ENCODE results near the gene SLC1A2. TPM values are rescaled to one million over a fixed set of nuclear protein-coding genes. Genes with fewer than 3 reads are reported as not detected.

Gene SLC1A2
- total and polyA plus RNA-seq, 7 experiments from 2014 or later, result 0.13 to 0.69 (median 0.24) TPM; not detected in 4

DNA sequence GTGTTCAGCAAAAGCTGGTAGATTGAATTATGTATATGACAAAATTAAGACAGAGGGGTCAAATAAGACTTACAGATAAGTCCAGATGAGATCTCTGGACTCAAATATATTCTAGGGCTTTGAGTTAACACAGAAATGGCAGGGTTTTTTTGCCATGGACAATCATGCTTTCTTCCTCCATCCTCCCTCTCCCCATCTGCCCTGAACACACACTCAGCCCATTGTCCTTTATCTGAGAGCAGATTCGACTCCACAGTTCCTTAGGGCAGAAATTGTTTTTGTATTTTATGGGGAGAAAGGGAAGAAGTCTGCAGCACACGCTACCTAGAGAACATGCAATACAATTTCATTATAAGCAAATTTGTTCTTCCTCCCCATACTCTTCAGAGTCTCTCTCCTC lies 86.8 kb downstream of the SLC1A2 start:
- DNase-seq, result no peak
- Mint-ChIP-seq H3K27me3 (no peaks in the 10 kb centered on the region), H3K4me3 (peak overlapping the region in 5 of 10 donors; percentile 11 to 53 (median 44)), H3K4me1 (peaks cover 33 to 65% (median 63%) of the 10 kb centered on the region in 7 donors), H3K9me3 (peaks cover 0 to 25% (median 6%) of the 10 kb centered on the region in 11 donors), H3K36me3 (peaks cover 0 to 47% (median 12%) of the 10 kb centered on the region in 5 donors), H3K27ac (peak overlapping the region in 8 of 9 donors; percentile 62 to 98 (median 90))
- Histone ChIP-seq H3K4me3 (ENCODE audit: low read length) (no peak overlapping the region), H3K9me3 (ENCODE audit: control insufficient read depth in 2 of 3, low read length in 3 of 3) (no peaks in the 10 kb centered on the region), H3K36me3 (ENCODE audit: control insufficient read depth in 2 of 3, insufficient read depth in 3 of 3, low read length in 3 of 3) (no peaks in the 10 kb centered on the region), H3K4me1 (ENCODE audit: control insufficient read depth in 2 of 2, insufficient read depth in 2 of 2, low read length in 2 of 2) (peaks cover 37 to 50% of the 10 kb centered on the region in 2 donors), H3K27me3 (ENCODE audit: control insufficient read depth in 2 of 2, insufficient read depth in 2 of 2, low read length in 2 of 2) (no peaks in the 10 kb centered on the region), H3K27ac (ENCODE audit: low read depth, low read length) (no peak overlapping the region)
- intact Hi-C loops (cut with micrococcal nuclease), result loop anchor here in 1 of 2 donors (10.0 kb wide), 1 partner anchor 1278 kb away; the partner anchor contains the start of gene CAPRIN1
- no peak for ATAC-seq
- ChIA-PET POLR2A (interaction anchor here (0.9 to 3.3 kb wide), 3 partner anchors 13 to 29 kb away, joined by 4 to 30 read pairs (median 4); no protein-coding TSS in a partner anchor), CTCF (interaction anchor here (0.6 to 1.1 kb wide), 2 partner anchors 12 to 169 kb away, joined by 3 read pairs; no protein-coding TSS in a partner anchor)

DNA sequence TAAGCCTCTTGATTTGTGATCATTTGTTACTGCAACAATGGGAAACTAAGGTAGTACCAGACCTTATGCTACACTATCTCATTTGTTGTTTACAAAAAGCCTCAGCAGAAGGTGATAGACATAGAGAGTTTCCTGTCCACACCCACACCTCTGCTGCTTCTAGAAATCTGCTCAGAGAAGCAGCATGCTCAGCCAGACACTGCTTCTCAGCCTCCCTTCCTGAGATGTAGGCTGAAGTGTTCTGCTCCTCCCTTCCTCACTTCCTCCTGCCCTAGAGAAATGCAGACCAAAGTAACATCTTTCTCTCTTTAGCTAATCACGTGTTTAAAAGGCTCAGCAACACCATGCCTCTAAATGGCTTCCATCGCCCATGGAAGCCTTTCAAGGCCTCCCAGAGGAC lies 88.4 kb downstream of the SLC1A2 start:
- Histone ChIP-seq H3K27me3 (ENCODE audit: control insufficient read depth in 2 of 2, insufficient read depth in 2 of 2, low read length in 2 of 2) (no peaks in the 10 kb centered on the region), H3K4me1 (ENCODE audit: control insufficient read depth in 2 of 2, insufficient read depth in 2 of 2, low read length in 2 of 2) (peaks cover 37 to 51% of the 10 kb centered on the region in 2 donors), H3K36me3 (ENCODE audit: control insufficient read depth in 2 of 3, insufficient read depth in 3 of 3, low read length in 3 of 3) (no peaks in the 10 kb centered on the region), H3K9me3 (ENCODE audit: control insufficient read depth in 2 of 3, low read length in 3 of 3) (no peaks in the 10 kb centered on the region), H3K4me3 (ENCODE audit: low read length) (no peak overlapping the region), H3K27ac (ENCODE audit: low read depth, low read length) (peak overlapping the region; percentile 69)
- H3K27ac Mint-ChIP-seq, result peak overlapping the region; percentile 88 to 98 (median 90)
- no peaks in the 10 kb centered on the region for H3K27me3 Mint-ChIP-seq
- intact Hi-C loops (cut with micrococcal nuclease), result loop anchor here (1.0 to 10.0 kb wide), 7 partner anchors 11 to 1276 kb away; partner anchors contain the start of gene CAPRIN1 (in 1 of the 2)
- H3K9me3 Mint-ChIP-seq, result peaks cover 0 to 29% (median 8%) of the 10 kb centered on the region in 11 donors
- DNase-seq, result peak in 8 of 9 donors; percentile 39 to 78 (median 68)
- CTCF ChIA-PET, result interaction anchor here (0.6 to 3.7 kb wide), 4 partner anchors 22 to 148 kb away, joined by 3 to 24 read pairs (median 4); no protein-coding TSS in a partner anchor
- H3K36me3 Mint-ChIP-seq, result peaks cover 0 to 42% (median 15%) of the 10 kb centered on the region in 5 donors
- peak; percentile 91 for ATAC-seq
- peaks cover 36 to 76% (median 67%) of the 10 kb centered on the region in 7 donors for H3K4me1 Mint-ChIP-seq
- H3K4me3 Mint-ChIP-seq, result peak overlapping the region in 9 of 10 donors; percentile 2 to 68 (median 61)
- POLR2A ChIA-PET, result interaction anchor here (0.6 to 3.3 kb wide), 13 partner anchors 11 to 190 kb away, joined by 3 to 30 read pairs (median 5); no protein-coding TSS in a partner anchor

DNA sequence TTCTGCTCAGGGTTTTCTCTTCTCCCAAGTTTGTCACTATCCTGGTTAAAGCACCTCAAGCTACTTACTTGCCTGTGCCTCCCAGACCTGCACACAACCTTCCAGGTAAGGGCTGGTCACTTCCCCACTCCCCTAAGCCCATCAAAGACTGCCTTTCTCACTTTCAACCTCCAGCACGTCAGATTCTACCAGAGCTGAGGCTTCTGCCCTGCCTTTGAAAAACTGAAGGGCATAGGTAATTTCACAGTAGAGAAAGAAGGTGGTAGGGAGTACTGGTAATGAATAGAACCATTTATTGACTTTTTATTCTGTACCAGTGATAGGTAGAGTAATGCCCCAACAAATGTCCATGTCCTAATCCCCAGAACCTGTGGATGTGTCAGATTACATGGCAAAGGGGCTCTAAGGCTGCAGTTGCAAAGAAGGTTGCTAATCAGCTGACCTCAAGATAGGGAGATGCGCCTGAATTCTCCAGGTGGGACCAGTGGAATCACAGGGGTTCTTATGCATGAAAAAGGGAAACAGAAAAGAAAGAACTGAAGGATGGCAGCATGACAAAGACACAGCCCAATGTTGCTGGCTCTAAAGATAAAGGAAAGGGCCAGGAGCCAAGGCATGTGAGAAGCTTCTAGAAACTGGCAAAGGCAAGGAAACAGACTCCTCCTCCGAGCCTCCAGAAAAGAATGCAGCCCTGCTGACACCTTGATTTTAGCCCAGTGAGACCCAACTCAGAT lies 89.0 kb downstream of the SLC1A2 start:
- ATAC-seq (no peak), DNase-seq (no peak)
- Mint-ChIP-seq H3K4me1 (peaks cover 38 to 78% (median 69%) of the 10 kb centered on the region in 7 donors), H3K9me3 (peaks cover 2 to 29% (median 8%) of the 10 kb centered on the region in 11 donors), H3K27me3 (peaks cover 0 to 2% (median 0%) of the 10 kb centered on the region in 5 donors), H3K27ac (peak overlapping the region; percentile 88 to 98 (median 90)), H3K36me3 (peaks cover 3 to 42% (median 15%) of the 10 kb centered on the region in 5 donors), H3K4me3 (peak overlapping the region in 9 of 10 donors; percentile 34 to 68 (median 61))
- Histone ChIP-seq H3K4me3 (ENCODE audit: low read length) (no peak overlapping the region), H3K27me3 (ENCODE audit: control insufficient read depth in 2 of 2, insufficient read depth in 2 of 2, low read length in 2 of 2) (no peaks in the 10 kb centered on the region), H3K4me1 (ENCODE audit: control insufficient read depth in 2 of 2, insufficient read depth in 2 of 2, low read length in 2 of 2) (peaks cover 37 to 51% of the 10 kb centered on the region in 2 donors), H3K9me3 (ENCODE audit: control insufficient read depth in 2 of 3, low read length in 3 of 3) (no peaks in the 10 kb centered on the region), H3K27ac (ENCODE audit: low read depth, low read length) (peak overlapping the region; percentile 69), H3K36me3 (ENCODE audit: control insufficient read depth in 2 of 3, insufficient read depth in 3 of 3, low read length in 3 of 3) (no peaks in the 10 kb centered on the region)
- ChIA-PET POLR2A (interaction anchor here (0.6 to 3.3 kb wide), 16 partner anchors 11 to 156 kb away, joined by 3 to 30 read pairs (median 5); no protein-coding TSS in a partner anchor), CTCF (interaction anchor here (0.6 to 3.7 kb wide), 6 partner anchors 21 to 147 kb away, joined by 3 to 24 read pairs (median 3); no protein-coding TSS in a partner anchor)
- intact Hi-C loops (cut with micrococcal nuclease), result loop anchor here in 1 of 2 donors (2.0 to 10.0 kb wide), 3 partner anchors 18 to 1276 kb away; partner anchors contain the start of gene CAPRIN1

DNA sequence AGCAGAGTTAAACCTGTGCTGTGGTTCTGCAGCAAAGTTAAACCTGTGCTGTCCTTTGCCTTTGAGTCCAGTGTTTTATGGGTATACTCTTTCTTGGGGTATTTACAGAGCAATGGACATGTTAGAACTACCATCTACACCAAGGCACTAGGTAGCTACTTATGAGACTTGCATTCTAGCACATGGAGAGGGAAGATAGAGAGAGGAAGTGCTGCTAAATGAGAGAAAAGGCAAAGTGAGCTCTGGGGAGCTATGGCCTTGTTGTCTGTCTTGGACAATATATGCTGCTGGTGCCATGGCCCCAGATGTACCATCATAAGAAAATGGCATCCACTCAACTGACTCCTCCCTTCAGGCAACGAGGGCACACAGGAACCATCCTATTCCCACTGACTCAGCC lies 91.5 kb downstream of the SLC1A2 start:
- CTCF ChIA-PET, result interaction anchor here (0.8 to 1.8 kb wide), 2 partner anchors 10 to 66 kb away, joined by 3 to 4 read pairs; no protein-coding TSS in a partner anchor
- Histone ChIP-seq H3K4me1 (ENCODE audit: control insufficient read depth in 2 of 2, insufficient read depth in 2 of 2, low read length in 2 of 2) (peaks cover 33 to 51% of the 10 kb centered on the region in 2 donors), H3K9me3 (ENCODE audit: control insufficient read depth in 2 of 3, low read length in 3 of 3) (no peaks in the 10 kb centered on the region), H3K4me3 (ENCODE audit: low read length) (no peak overlapping the region), H3K27me3 (ENCODE audit: control insufficient read depth in 2 of 2, insufficient read depth in 2 of 2, low read length in 2 of 2) (no peaks in the 10 kb centered on the region), H3K27ac (ENCODE audit: low read depth, low read length) (no peak overlapping the region), H3K36me3 (ENCODE audit: control insufficient read depth in 2 of 3, insufficient read depth in 3 of 3, low read length in 3 of 3) (no peaks in the 10 kb centered on the region)
- Mint-ChIP-seq H3K27me3 (peaks cover 0 to 10% (median 0%) of the 10 kb centered on the region in 5 donors), H3K4me3 (peak overlapping the region in 3 of 10 donors; percentile 3 to 21 (median 6)), H3K9me3 (peaks cover 1 to 24% (median 7%) of the 10 kb centered on the region in 11 donors), H3K4me1 (peaks cover 31 to 83% (median 73%) of the 10 kb centered on the region in 7 donors), H3K27ac (peak overlapping the region in 8 of 9 donors; percentile 48 to 98 (median 91)), H3K36me3 (peaks cover 4 to 38% (median 13%) of the 10 kb centered on the region in 5 donors)
- ATAC-seq (no peak), DNase-seq (no peak)
- POLR2A ChIA-PET, result interaction anchor here (0.7 to 1.8 kb wide), 3 partner anchors 11 to 181 kb away, joined by 3 to 4 read pairs (median 4); no protein-coding TSS in a partner anchor
- intact Hi-C loops (cut with micrococcal nuclease), result no loop called here

DNA sequence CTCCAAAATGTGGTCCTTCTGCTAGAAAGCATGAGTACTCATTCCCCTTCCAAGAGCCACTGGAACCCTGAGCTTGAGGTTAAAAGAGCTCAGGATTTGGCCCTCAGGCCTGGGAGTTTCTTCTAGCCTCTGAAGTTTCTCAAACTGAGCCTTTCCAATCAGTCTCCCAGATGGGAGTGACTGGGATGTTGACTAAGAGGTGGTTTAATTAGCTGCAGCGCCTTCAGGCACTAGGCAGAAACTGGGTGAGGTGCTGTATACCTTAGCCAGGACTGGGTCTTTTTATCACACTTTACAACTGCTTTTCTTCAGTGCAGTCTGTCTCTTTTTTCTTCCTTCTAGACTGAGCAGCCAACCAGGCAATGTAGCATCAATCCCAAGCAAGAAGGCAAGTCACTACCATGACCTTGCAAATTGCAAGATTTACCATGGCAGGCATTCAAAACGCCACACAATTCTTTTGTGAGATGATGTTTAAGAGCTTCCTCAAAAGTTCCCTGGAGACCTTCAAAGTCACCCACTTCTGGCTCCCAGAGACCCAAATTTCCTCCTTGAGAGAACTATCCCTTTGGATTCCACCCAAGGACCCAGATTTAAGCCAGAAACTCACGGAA lies 93.0 kb downstream of the SLC1A2 start:
- H3K9me3 ChIP-seq (ENCODE audit: control insufficient read depth in 2 of 3, low read length in 3 of 3), result no peaks in the 10 kb centered on the region
- Mint-ChIP-seq H3K27ac (peak overlapping the region in 3 of 9 donors; percentile 22 to 98 (median 54)), H3K36me3 (peaks cover 4 to 27% (median 13%) of the 10 kb centered on the region in 5 donors), H3K27me3 (peaks cover 0 to 15% (median 0%) of the 10 kb centered on the region in 5 donors), H3K9me3 (peaks cover 0 to 20% (median 6%) of the 10 kb centered on the region in 11 donors), H3K4me1 (peaks cover 26 to 76% (median 60%) of the 10 kb centered on the region in 7 donors), H3K4me3 (no peak overlapping the region)
- intact Hi-C loops (cut with micrococcal nuclease), result no loop called here
- no peaks in the 10 kb centered on the region for H3K36me3 ChIP-seq (ENCODE audit: control insufficient read depth in 2 of 3, insufficient read depth in 3 of 3, low read length in 3 of 3)
- H3K4me3 ChIP-seq (ENCODE audit: low read length), result no peak overlapping the region
- DNase-seq (no peak), ATAC-seq (no peak)
- H3K27me3 ChIP-seq (ENCODE audit: control insufficient read depth in 2 of 2, insufficient read depth in 2 of 2, low read length in 2 of 2), result no peaks in the 10 kb centered on the region
- POLR2A ChIA-PET, result interaction anchor here (0.7 to 1.5 kb wide), 3 partner anchors 9 to 21 kb away, joined by 3 to 5 read pairs (median 3); no protein-coding TSS in a partner anchor
- CTCF ChIA-PET, result interaction anchor here (0.6 kb wide), 1 partner anchor 357 kb away, joined by 5 read pairs; no protein-coding TSS in a partner anchor
- H3K4me1 ChIP-seq (ENCODE audit: control insufficient read depth in 2 of 2, insufficient read depth in 2 of 2, low read length in 2 of 2), result peaks cover 21 to 37% of the 10 kb centered on the region in 2 donors
- H3K27ac ChIP-seq (ENCODE audit: low read depth, low read length), result no peak overlapping the region
